ENCODE data around the gene MACC1. TPM values are rescaled to one million over a fixed set of nuclear protein-coding genes. Genes with fewer than 3 reads are reported as not detected.
A peak's percentile ranks its signal among the peaks of the same experiment; 100 is the strongest.

Gene MACC1
- polyA plus RNA-seq, 5 donors = 5.4 to 15.8 (median 9.8) TPM

GRCh38 chr7:20233362-20233761 is 16.2 kb upstream of the MACC1 start:
- no peak for DNase-seq

GRCh38 chr7:20232848-20233247 is 15.7 kb upstream of the MACC1 start:
- DNase-seq = no peak

- DNase-seq = no peak
Observed at GRCh38 chr7:20229646-20230500, 12.7 kb upstream of the MACC1 start.

GRCh38 chr7:20229081-20229480 is 11.9 kb upstream of the MACC1 start:
- no peak for DNase-seq

GRCh38 chr7:20228654-20229053 is 11.5 kb upstream of the MACC1 start:
- no peak for DNase-seq

- DNase-seq = no peak
Observed at GRCh38 chr7:20227291-20227795, 10.2 kb upstream of the MACC1 start.

GRCh38 chr7:20226860-20227259 is 9.7 kb upstream of the MACC1 start:
- no peak for DNase-seq

- no peak for DNase-seq
Observed at GRCh38 chr7:20225384-20225783, 8.2 kb upstream of the MACC1 start.

GRCh38 chr7:20224025-20224424 is 6.8 kb upstream of the MACC1 start:
- DNase-seq = no peak

GRCh38 chr7:20223356-20223755 is 6.2 kb upstream of the MACC1 start:
- no peak for DNase-seq

GRCh38 chr7:20222219-20222828 is 5.1 kb upstream of the MACC1 start:
- DNase-seq = no peak

- peak in 1 of 2 donors; percentile 46 for DNase-seq
Observed at GRCh38 chr7:20220921-20221547, 3.9 kb upstream of the MACC1 start.

GRCh38 chr7:20220293-20220761 is 3.1 kb upstream of the MACC1 start:
- DNase-seq = no peak

GRCh38 chr7:20219446-20220292 is 2.5 kb upstream of the MACC1 start:
- no peak for DNase-seq

GRCh38 chr7:20219062-20219445 is 1.9 kb upstream of the MACC1 start:
- no peak for DNase-seq

- DNase-seq = no peak
Observed at GRCh38 chr7:20218279-20218678, 1.1 kb upstream of the MACC1 start.

- no peak for DNase-seq
Observed at GRCh38 chr7:20216406-20217036, 663 bp downstream of the MACC1 start.

GRCh38 chr7:20214921-20215669 is 2.1 kb downstream of the MACC1 start:
- DNase-seq = no peak

GRCh38 chr7:20214132-20214531 is 3.1 kb downstream of the MACC1 start:
- DNase-seq = no peak

GRCh38 chr7:20213378-20213777 is 3.8 kb downstream of the MACC1 start:
- no peak for DNase-seq

Data from right lung (tissue), 5 donors.